Neuronal stem cell (in vitro differentiated cells): ENCODE data around the gene REN.

ENCODE experiments used
- DNase-seq: peaks from one replicate; pipeline ENCODE4 v3.0.0-alpha.2; 2013; ENCODE audit warnings: low spot score
- H2AFZ ChIP-seq: one replicate; pipeline ENCODE4 v1.6.1; 2013; ENCODE audit warnings: mild to moderate bottlenecking, low read length, inconsistent platforms
- H2AK5ac ChIP-seq: 2 replicates; pipeline ENCODE4 v1.6.1; 2013; ENCODE audit warnings: low read depth, mild to moderate bottlenecking, inconsistent platforms, low read length, moderate library complexity, mixed read lengths
- H2BK120ac ChIP-seq: 2 replicates; pipeline ENCODE4 v1.6.1; 2013; ENCODE audit warnings: low read depth, mild to moderate bottlenecking, inconsistent platforms, low read length, moderate library complexity, mixed read lengths
- H2BK12ac ChIP-seq: one replicate; pipeline ENCODE4 v1.6.1; 2013; ENCODE audit warnings: low read length, inconsistent platforms
- H2BK15ac ChIP-seq: 2 replicates; pipeline ENCODE4 v1.6.1; 2013; ENCODE audit warnings: mild to moderate bottlenecking, low read length, inconsistent platforms, mixed read lengths
- H2BK5ac ChIP-seq: one replicate; pipeline ENCODE4 v1.6.1; 2013; ENCODE audit warnings: inconsistent platforms, mild to moderate bottlenecking, low read length, moderate library complexity
- H3K14ac ChIP-seq: one replicate; pipeline ENCODE4 v1.6.1; 2013; ENCODE audit warnings: low read length, inconsistent platforms
- H3K18ac ChIP-seq: 2 replicates; pipeline ENCODE4 v1.6.1; 2013; ENCODE audit warnings: low read length, inconsistent platforms
- H3K23ac ChIP-seq: 2 replicates; pipeline ENCODE4 v1.6.1; 2013; ENCODE audit warnings: low read depth, mild to moderate bottlenecking, mixed read lengths, low read length, inconsistent platforms; ENCODE audit not compliant: poor library complexity
- H3K27ac ChIP-seq: replicated peaks from 3 replicates; pipeline ENCODE4 v1.5.1; 2013; ENCODE audit warnings: low read length, inconsistent platforms
- H3K27me3 ChIP-seq, 3 experiments: 2 replicates each; pipeline ENCODE4 v1.6.1; 2013; ENCODE audit warnings: low read length in 3 of 3, mild to moderate bottlenecking in 2 of 3, inconsistent platforms in 1 of 3, low read depth in 1 of 3, mixed read lengths in 1 of 3, moderate library complexity in 1 of 3; ENCODE audit not compliant: control insufficient read depth in 3 of 3, insufficient read depth in 3 of 3
- H3K36me3 ChIP-seq, 2 donors: replicated peaks in 1 of 2; 2 replicates each; pipeline ENCODE4 v1.6.1; 2013; ENCODE audit warnings: low read length in 2 of 2; ENCODE audit not compliant: control insufficient read depth in 2 of 2, insufficient read depth in 2 of 2
- H3K4ac ChIP-seq: 2 replicates; pipeline ENCODE4 v1.6.1; 2013; ENCODE audit warnings: inconsistent platforms, mild to moderate bottlenecking, low read length, moderate library complexity
- H3K4me1 ChIP-seq, 2 donors: 1 replicate in 1 of 2; 2 replicates in 1 of 2; pipeline ENCODE4 v1.6.1; 2013; ENCODE audit warnings: low read length in 2 of 2, low read depth in 1 of 2; ENCODE audit not compliant: control insufficient read depth in 2 of 2, insufficient read depth in 1 of 2
- H3K4me2 ChIP-seq: one replicate; pipeline ENCODE4 v1.6.1; 2013; ENCODE audit warnings: mild to moderate bottlenecking, low read length, inconsistent platforms; ENCODE audit not compliant: insufficient read depth, poor library complexity, severe bottlenecking
- H3K4me3 ChIP-seq, 2 donors: 2 replicates each; pipeline ENCODE4 v1.5.1; 2013; ENCODE audit warnings: low read length in 2 of 2, mild to moderate bottlenecking in 2 of 2, inconsistent platforms in 1 of 2, moderate library complexity in 1 of 2
- H3K79me1 ChIP-seq: one replicate; pipeline ENCODE4 v1.6.1; 2013; ENCODE audit warnings: low read depth, mild to moderate bottlenecking, inconsistent platforms, low read length, moderate library complexity
- H3K9ac ChIP-seq: one replicate; pipeline ENCODE4 v1.6.1; 2013; ENCODE audit warnings: mild to moderate bottlenecking, low read depth, low read length, inconsistent platforms; ENCODE audit not compliant: poor library complexity
- H3K9me3 ChIP-seq, 2 donors: replicated peaks in 1 of 2; 2 replicates each; pipeline versions ENCODE3 to v1.6.1; 2013; ENCODE audit warnings: low read length in 2 of 2, mild to moderate bottlenecking in 2 of 2, inconsistent platforms in 1 of 2, low read depth in 1 of 2, mixed read lengths in 1 of 2, moderate library complexity in 1 of 2; ENCODE audit not compliant: control insufficient read depth in 2 of 2, insufficient read depth in 1 of 2
- H4K8ac ChIP-seq: one replicate; pipeline ENCODE4 v1.6.1; 2013; ENCODE audit warnings: low read depth, mild to moderate bottlenecking, inconsistent platforms, low read length, moderate library complexity
- H4K91ac ChIP-seq: one replicate; pipeline ENCODE4 v1.6.1; 2013; ENCODE audit warnings: low read length, low read depth, mild to moderate bottlenecking, inconsistent platforms; ENCODE audit not compliant: poor library complexity
- WGBS, 2 donors: extraction: QIAGEN DNeasy Blood & Tissue Kit; methylation state at CpG; one replicate each; pipeline ENCODE4 v1.1.7; 2013; ENCODE audit warnings: missing lambda C conversion rate in 2 of 2, mixed read lengths in 1 of 2; ENCODE audit not compliant: insufficient read length in 2 of 2, insufficient replicate concordance in 1 of 2; ENCODE audit errors: extremely low coverage in 2 of 2; 5-methylcytosine and 5-hydroxymethylcytosine counted together

The REN gene

GRCh38 chr1:204207136-204207616 lies 41.0 kb upstream of the REN start:
- Histone ChIP-seq H3K4me3 (no peak overlapping the region), H3K27me3 (peaks cover 0 to 56% (median 0%) of the 10 kb centered on the region in 3 experiments), H3K4ac (no peak overlapping the region), H3K18ac (no peak overlapping the region), H3K4me1 (peaks cover 0 to 2% of the 10 kb centered on the region in 2 donors), H3K36me3 (no peaks in the 10 kb centered on the region), H2BK15ac (no peak overlapping the region), H2AK5ac (no peak overlapping the region), H2BK12ac (no peak overlapping the region), H3K79me1 (no peaks in the 10 kb centered on the region), H2AFZ (peak overlapping the region; percentile 72), H3K9ac (no peak overlapping the region), H4K8ac (no peak overlapping the region), H4K91ac (no peak overlapping the region), H2BK120ac (no peak overlapping the region), H3K14ac (no peak overlapping the region), H3K4me2 (no peak overlapping the region), H2BK5ac (no peak overlapping the region), H3K9me3 (no peaks in the 10 kb centered on the region), H3K23ac (no peak overlapping the region), H3K27ac (no peak overlapping the region)
- WGBS, 2 donors, result no CpG with 5 or more reads among the region's 13 CpGs
- DNase-seq, result peak; percentile 62

GRCh38 chr1:204206121-204206520 lies 40.0 kb upstream of the REN start:
- H3K9me3 ChIP-seq, result no peaks in the 10 kb centered on the region
- no peak overlapping the region for H3K14ac ChIP-seq
- H3K36me3 ChIP-seq, result no peaks in the 10 kb centered on the region
- no peak overlapping the region for H4K8ac ChIP-seq
- no CpG with 5 or more reads among the region's 2 CpGs for WGBS, 2 donors
- no peak overlapping the region for H3K27ac ChIP-seq
- no peak overlapping the region for H3K4ac ChIP-seq
- H2BK5ac ChIP-seq, result no peak overlapping the region
- no peak overlapping the region for H3K9ac ChIP-seq
- no peaks in the 10 kb centered on the region for H3K79me1 ChIP-seq
- H2BK120ac ChIP-seq, result no peak overlapping the region
- no peak overlapping the region for H4K91ac ChIP-seq
- H2BK12ac ChIP-seq, result no peak overlapping the region
- peaks cover 0 to 62% (median 0%) of the 10 kb centered on the region in 3 experiments for H3K27me3 ChIP-seq
- H3K4me3 ChIP-seq, result no peak overlapping the region
- no peak for DNase-seq
- H2AK5ac ChIP-seq, result no peak overlapping the region
- H2BK15ac ChIP-seq, result no peak overlapping the region
- H3K23ac ChIP-seq, result no peak overlapping the region
- no peak overlapping the region for H3K18ac ChIP-seq
- peaks cover 0 to 2% of the 10 kb centered on the region in 2 donors for H3K4me1 ChIP-seq
- no peak overlapping the region for H3K4me2 ChIP-seq
- no peak overlapping the region for H2AFZ ChIP-seq

GRCh38 chr1:204205486-204205885 lies 39.3 kb upstream of the REN start:
- H4K8ac ChIP-seq, result no peak overlapping the region
- H2AFZ ChIP-seq, result no peak overlapping the region
- no peak overlapping the region for H3K23ac ChIP-seq
- no peak overlapping the region for H3K18ac ChIP-seq
- H3K4me1 ChIP-seq, result peaks cover 0 to 2% of the 10 kb centered on the region in 2 donors
- H3K36me3 ChIP-seq, result no peaks in the 10 kb centered on the region
- peaks cover 0 to 68% (median 0%) of the 10 kb centered on the region in 3 experiments for H3K27me3 ChIP-seq
- no peak for DNase-seq
- H3K4me2 ChIP-seq, result no peak overlapping the region
- H4K91ac ChIP-seq, result no peak overlapping the region
- no peaks in the 10 kb centered on the region for H3K79me1 ChIP-seq
- no peak overlapping the region for H3K27ac ChIP-seq
- H2BK12ac ChIP-seq, result no peak overlapping the region
- H3K4me3 ChIP-seq, result no peak overlapping the region
- no peaks in the 10 kb centered on the region for H3K9me3 ChIP-seq
- H3K9ac ChIP-seq, result no peak overlapping the region
- no peak overlapping the region for H2BK120ac ChIP-seq
- H3K14ac ChIP-seq, result no peak overlapping the region
- H2AK5ac ChIP-seq, result no peak overlapping the region
- no peak overlapping the region for H2BK15ac ChIP-seq
- H3K4ac ChIP-seq, result no peak overlapping the region
- no peak overlapping the region for H2BK5ac ChIP-seq

DNA sequence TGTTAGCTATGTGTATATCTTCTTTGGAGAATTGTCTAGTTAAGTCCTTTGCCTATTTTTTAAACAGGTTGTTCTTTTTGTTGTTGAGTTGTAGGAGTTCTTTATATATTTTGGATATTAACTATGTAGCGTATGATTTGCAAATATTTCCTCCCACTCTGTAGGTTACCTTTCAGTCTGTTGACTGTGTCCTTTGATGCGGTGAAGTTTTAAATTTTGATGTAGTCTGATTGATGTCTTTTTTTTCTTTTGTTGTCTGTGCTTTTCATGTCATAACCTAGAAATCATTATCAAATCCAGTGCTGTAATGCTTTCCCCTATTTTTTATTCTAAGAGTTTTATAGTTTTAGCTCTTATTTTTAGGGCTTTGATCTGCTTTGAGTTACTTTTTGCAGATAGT lies 38.8 kb upstream of the REN start:
- no peak overlapping the region for H4K8ac ChIP-seq
- H2BK120ac ChIP-seq, result no peak overlapping the region
- no peak overlapping the region for H3K27ac ChIP-seq
- no peak overlapping the region for H3K4me2 ChIP-seq
- no peak overlapping the region for H2BK15ac ChIP-seq
- H3K79me1 ChIP-seq, result no peaks in the 10 kb centered on the region
- no CpG with 5 or more reads among the region's 2 CpGs for WGBS, 2 donors
- no peaks in the 10 kb centered on the region for H3K9me3 ChIP-seq
- no peak overlapping the region for H2BK12ac ChIP-seq
- no peak overlapping the region for H2AFZ ChIP-seq
- H3K4ac ChIP-seq, result no peak overlapping the region
- H3K36me3 ChIP-seq, result no peaks in the 10 kb centered on the region
- no peak for DNase-seq
- no peak overlapping the region for H2BK5ac ChIP-seq
- no peak overlapping the region for H3K4me3 ChIP-seq
- no peak overlapping the region for H3K14ac ChIP-seq
- H3K9ac ChIP-seq, result no peak overlapping the region
- H2AK5ac ChIP-seq, result no peak overlapping the region
- no peak overlapping the region for H4K91ac ChIP-seq
- H3K18ac ChIP-seq, result no peak overlapping the region
- H3K4me1 ChIP-seq, result peaks cover 0 to 2% of the 10 kb centered on the region in 2 donors
- H3K27me3 ChIP-seq, result peaks cover 0 to 69% (median 0%) of the 10 kb centered on the region in 3 experiments
- H3K23ac ChIP-seq, result no peak overlapping the region
